Uterus (tissue), 4 donors: ENCODE measurements around the gene TASL. TPM values are rescaled to one million over a fixed set of nuclear protein-coding genes. Genes with fewer than 3 reads are reported as not detected.
A peak's percentile ranks its signal among the peaks of the same experiment; 100 is the strongest.

Source experiments
- DNase-seq, 2 donors: peaks; one replicate each; pipeline ENCODE4 v3.0.0-alpha.2; 2019 to 2020
- H3K27ac ChIP-seq, 2 donors: fragments of 200-600 bp; sonication (generic); 1 replicate in 1 of 2; 2 replicates in 1 of 2; pipeline ENCODE4 v1.5.1; 2016 to 2018
- H3K27me3 ChIP-seq, 2 donors: fragments of 200-600 bp; sonication (generic); one replicate each; pipeline ENCODE4 v1.5.1; 2018 to 2019; ENCODE audit warnings: control low read depth in 1 of 2
- H3K36me3 ChIP-seq, 2 donors: fragments of 200-600 bp; sonication (generic); one replicate each; pipeline ENCODE4 v1.5.1; 2019; ENCODE audit warnings: control low read depth in 1 of 2
- H3K4me1 ChIP-seq, 2 donors: fragments of 200-600 bp; sonication (generic); one replicate each; pipeline ENCODE4 v1.5.1; 2018 to 2019; ENCODE audit warnings: control low read depth in 1 of 2
- H3K4me3 ChIP-seq, 2 donors: fragments of 200-600 bp; sonication (generic); 1 replicate in 1 of 2; 2 replicates in 1 of 2; pipeline ENCODE4 v1.5.1; 2018 to 2019; ENCODE audit warnings: mild to moderate bottlenecking in 1 of 2
- H3K9me3 ChIP-seq, 2 donors: fragments of 200-600 bp; sonication (generic); one replicate each; pipeline ENCODE4 v1.5.1; 2019; ENCODE audit warnings: control low read depth in 1 of 2
- CTCF ChIP-seq, 4 experiments: fragments of 200-600 bp in 2 of 4; fragments of 450-650 bp in 2 of 4; sonication (generic) in 2 of 4; IDR thresholded peaks; one replicate each; pipeline ENCODE4 v1.5.1; 2016 to 2019; ENCODE audit warnings: antibody characterized with exemption in 4 of 4, mild to moderate bottlenecking in 2 of 4, moderate library complexity in 1 of 4
- POLR2A ChIP-seq, 2 donors: fragments of 450-650 bp; IDR thresholded peaks; one replicate each; pipeline ENCODE4 v1.6.1; 2016; ENCODE audit warnings: antibody characterized with exemption in 2 of 2, mild to moderate bottlenecking in 1 of 2, moderate library complexity in 1 of 2
- intact Hi-C: fragments of 100-400 bp; cut with DNase I; formaldehyde crosslinking; loops from one replicate; pipeline ENCODE4 v1.15.1; 2023; ENCODE audit warnings: low total_unique reads
- total RNA-seq, 4 donors: library from RNA; depleted of rRNA in 3 of 4; stranded (reverse); fragments of >200 nt in 3 of 4; gene quantifications; one replicate each; pipeline versions ENCODE4 v1.1.0 to v1.2.4, GENCODE V29; 2014 to 2023
- donor health status: DM: yes; HTN: yes; CAD: no.

Gene TASL
- 1 to 10 TPM in 1 of 4 donors, under 1 TPM in 2, not detected in 1; 0.29 to 2.3 (median 0.40) TPM for total RNA-seq

GRCh38 chrX:30577362-30577991 lies at the start of gene TASL:
TSS of gene TASL (minus strand) at chrX:30577766. CDS start at chrX:30560355, 17,411 bp downstream.
- H3K9me3 ChIP-seq: no peaks in the 10 kb centered on the region
- no peaks in the 10 kb centered on the region for H3K27me3 ChIP-seq
- H3K27ac ChIP-seq: no peak within 1 kb of the TSS
- no peak within 1 kb of the TSS for H3K4me3 ChIP-seq
- no peaks in the 10 kb centered on the region for H3K4me1 ChIP-seq
- no peak for DNase-seq
- H3K36me3 ChIP-seq: no peaks in the 10 kb centered on the region
- intact Hi-C loops: no loop called here
- TF ChIP-seq POLR2A (IDR thresholded peaks at IDR 0.05): no peak
- TF ChIP-seq CTCF (IDR thresholded peaks at IDR 0.05): no peak

GRCh38 chrX:30626402-30626801 lies 48.8 kb upstream of the TASL start:
- no peak for TF ChIP-seq POLR2A (IDR thresholded peaks at IDR 0.05)
- no peak for TF ChIP-seq CTCF (IDR thresholded peaks at IDR 0.05)
- Histone ChIP-seq H3K4me3 (no peak overlapping the region), H3K27me3 (no peaks in the 10 kb centered on the region), H3K36me3 (no peaks in the 10 kb centered on the region), H3K4me1 (no peaks in the 10 kb centered on the region), H3K9me3 (no peaks in the 10 kb centered on the region), H3K27ac (no peak overlapping the region)
- no peak for DNase-seq
- intact Hi-C loops: no loop called here

GRCh38 chrX:30622361-30622760 lies 44.8 kb upstream of the TASL start:
- TF ChIP-seq CTCF (IDR thresholded peaks at IDR 0.05) (no peak), POLR2A (IDR thresholded peaks at IDR 0.05) (no peak)

GRCh38 chrX:30620980-30621618 lies 43.5 kb upstream of the TASL start:
- intact Hi-C loops: no loop called here
- DNase-seq: peak; percentile 38 to 67
- TF ChIP-seq CTCF (IDR thresholded peaks at IDR 0.05): no peak
- TF ChIP-seq POLR2A (IDR thresholded peaks at IDR 0.05): no peak
- no peaks in the 10 kb centered on the region for H3K4me1 ChIP-seq
- no peaks in the 10 kb centered on the region for H3K36me3 ChIP-seq
- peak overlapping the region; percentile 69 to 85 for H3K27ac ChIP-seq
- no peaks in the 10 kb centered on the region for H3K9me3 ChIP-seq
- no peaks in the 10 kb centered on the region for H3K27me3 ChIP-seq
- no peak overlapping the region for H3K4me3 ChIP-seq

More at GRCh38 chrX:30622361-30622760, 44.8 kb upstream of the TASL start:
- Histone ChIP-seq H3K27me3 (no peaks in the 10 kb centered on the region), H3K27ac (no peak overlapping the region), H3K36me3 (no peaks in the 10 kb centered on the region), H3K4me3 (no peak overlapping the region), H3K9me3 (no peaks in the 10 kb centered on the region), H3K4me1 (no peaks in the 10 kb centered on the region)
- DNase-seq: no peak
- intact Hi-C loops: no loop called here

- no peak for DNase-seq
- Histone ChIP-seq H3K27me3 (no peaks in the 10 kb centered on the region), H3K36me3 (no peaks in the 10 kb centered on the region), H3K27ac (peak overlapping the region; percentile 69 to 85), H3K4me3 (no peak overlapping the region), H3K4me1 (no peaks in the 10 kb centered on the region), H3K9me3 (no peaks in the 10 kb centered on the region)
- intact Hi-C loops: no loop called here
- no peak for TF ChIP-seq CTCF (IDR thresholded peaks at IDR 0.05)
- no peak for TF ChIP-seq POLR2A (IDR thresholded peaks at IDR 0.05)
Measured at GRCh38 chrX:30620125-30620524, 42.6 kb upstream of the TASL start.
